ENCODE measurements around the gene LBP.
"Not testable (repeated sequence)": the region's sequence is repeated elsewhere in the genome, so short reads cannot be mapped to it uniquely, and the experiment has no call there.

Gene LBP

GRCh38 chr20:38402089-38402488 lies 55.8 kb downstream of the LBP start:
- DNase-seq = no peak

- no peak for DNase-seq
These were observed 56.5 kb downstream of the LBP start for GRCh38 chr20:38402816-38403215.

- no peak for DNase-seq
These were observed 57.7 kb downstream of the LBP start for GRCh38 chr20:38404016-38404415.

GRCh38 chr20:38405132-38405531 lies 58.9 kb downstream of the LBP start:
- DNase-seq = no peak

GRCh38 chr20:38406476-38406875 lies 60.2 kb downstream of the LBP start:
- DNase-seq = no peak

- no peak for DNase-seq
These were observed 61.0 kb downstream of the LBP start for GRCh38 chr20:38407321-38407720.

GRCh38 chr20:38407822-38408221 lies 61.5 kb downstream of the LBP start:
- not testable (repeated sequence) for DNase-seq

GRCh38 chr20:38412877-38413577 lies 66.7 kb downstream of the LBP start:
- DNase-seq = no peak

- no peak for DNase-seq
These were observed 68.6 kb downstream of the LBP start for GRCh38 chr20:38414769-38415450.

- no peak for DNase-seq
These were observed 72.4 kb downstream of the LBP start for GRCh38 chr20:38418509-38419204.

GRCh38 chr20:38420388-38421085 lies 74.3 kb downstream of the LBP start:
- DNase-seq = no peak

GRCh38 chr20:38421915-38422314 lies 75.6 kb downstream of the LBP start:
- no peak for DNase-seq

GRCh38 chr20:38423541-38423940 lies 77.3 kb downstream of the LBP start:
- no peak for DNase-seq

- no peak for DNase-seq
These were observed 78.1 kb downstream of the LBP start for GRCh38 chr20:38424401-38424800.

- no peak for DNase-seq
These were observed 80.0 kb downstream of the LBP start for GRCh38 chr20:38426006-38426897.
